BE2C (cell line): ENCODE measurements around the gene COL16A1.

Experiments
- DNase-seq: peaks from one replicate; pipeline ENCODE4 v3.0.0-alpha.2; 2020
- H3K27me3 ChIP-seq: fragments of 250-450 bp; sonication (Bioruptor Pico); 2 replicates; pipeline ENCODE4 v1.5.1; 2020; ENCODE audit warnings: mild to moderate bottlenecking
- H3K36me3 ChIP-seq: fragments of 250-450 bp; sonication (Bioruptor Pico); 2 replicates; pipeline ENCODE4 v1.5.1; 2020; ENCODE audit warnings: mild to moderate bottlenecking
- H3K4me1 ChIP-seq: fragments of 250-450 bp; sonication (Bioruptor Pico); 2 replicates; pipeline ENCODE4 v1.5.1; 2020
- H3K4me3 ChIP-seq: 2 replicates; pipeline ENCODE4 v1.5.1; 2011; ENCODE audit warnings: low read depth, low read length
- H3K9me3 ChIP-seq: fragments of 250-450 bp; sonication (Bioruptor Pico); 2 replicates; pipeline ENCODE4 v1.5.1; 2020
- CTCF ChIP-seq: IDR thresholded peaks from 2 replicates; pipeline ENCODE4 v1.5.1; 2012; ENCODE audit warnings: mild to moderate bottlenecking, low read depth, low read length

COL16A1 gene

GRCh38 chr1:31694964-31695313 is 8.9 kb downstream of the COL16A1 start:
- Histone ChIP-seq H3K4me1 (no peaks in the 10 kb centered on the region), H3K4me3 (no peak overlapping the region), H3K9me3 (no peaks in the 10 kb centered on the region), H3K36me3 (no peaks in the 10 kb centered on the region), H3K27me3 (no peaks in the 10 kb centered on the region)
- no peak for DNase-seq
- no peak for TF ChIP-seq CTCF

GRCh38 chr1:31694069-31694963 is 9.5 kb downstream of the COL16A1 start:
- Histone ChIP-seq H3K9me3 (no peaks in the 10 kb centered on the region), H3K36me3 (no peaks in the 10 kb centered on the region), H3K4me1 (no peaks in the 10 kb centered on the region), H3K27me3 (no peaks in the 10 kb centered on the region), H3K4me3 (no peak overlapping the region)
- no peak for DNase-seq
- no peak for TF ChIP-seq CTCF

- no peak overlapping the region for H3K4me3 ChIP-seq
- no peak for DNase-seq
- no peaks in the 10 kb centered on the region for H3K36me3 ChIP-seq
- no peak for TF ChIP-seq CTCF
- H3K4me1 ChIP-seq: no peaks in the 10 kb centered on the region
- no peaks in the 10 kb centered on the region for H3K9me3 ChIP-seq
- no peaks in the 10 kb centered on the region for H3K27me3 ChIP-seq
These were observed 10.6 kb downstream of the COL16A1 start for GRCh38 chr1:31693231-31693630.

GRCh38 chr1:31691951-31692350 is 11.9 kb downstream of the COL16A1 start:
- Histone ChIP-seq H3K4me3 (no peak overlapping the region), H3K36me3 (no peaks in the 10 kb centered on the region), H3K9me3 (no peaks in the 10 kb centered on the region), H3K4me1 (no peaks in the 10 kb centered on the region), H3K27me3 (no peaks in the 10 kb centered on the region)
- no peak for DNase-seq
- TF ChIP-seq CTCF: no peak

GRCh38 chr1:31691446-31691845 is 12.4 kb downstream of the COL16A1 start:
- Histone ChIP-seq H3K36me3 (no peaks in the 10 kb centered on the region), H3K4me1 (no peaks in the 10 kb centered on the region), H3K27me3 (no peaks in the 10 kb centered on the region), H3K9me3 (no peaks in the 10 kb centered on the region), H3K4me3 (no peak overlapping the region)
- no peak for DNase-seq
- TF ChIP-seq CTCF: no peak

- Histone ChIP-seq H3K4me3 (no peak overlapping the region), H3K9me3 (no peaks in the 10 kb centered on the region), H3K4me1 (no peaks in the 10 kb centered on the region), H3K36me3 (no peaks in the 10 kb centered on the region), H3K27me3 (no peaks in the 10 kb centered on the region)
- DNase-seq: no peak
- TF ChIP-seq CTCF: no peak
These were observed 12.9 kb downstream of the COL16A1 start for GRCh38 chr1:31690921-31691320.
